Activated T-cell treated with anti-CD3 and anti-CD28 coated beads for 48 hours (primary cell): ENCODE measurements around the gene TGIF1.

Experiments used
- DNase-seq: peaks from one replicate; pipeline ENCODE4 v3.0.0-alpha.2; 2020; ENCODE audit warnings: low read depth

Gene TGIF1

DNA sequence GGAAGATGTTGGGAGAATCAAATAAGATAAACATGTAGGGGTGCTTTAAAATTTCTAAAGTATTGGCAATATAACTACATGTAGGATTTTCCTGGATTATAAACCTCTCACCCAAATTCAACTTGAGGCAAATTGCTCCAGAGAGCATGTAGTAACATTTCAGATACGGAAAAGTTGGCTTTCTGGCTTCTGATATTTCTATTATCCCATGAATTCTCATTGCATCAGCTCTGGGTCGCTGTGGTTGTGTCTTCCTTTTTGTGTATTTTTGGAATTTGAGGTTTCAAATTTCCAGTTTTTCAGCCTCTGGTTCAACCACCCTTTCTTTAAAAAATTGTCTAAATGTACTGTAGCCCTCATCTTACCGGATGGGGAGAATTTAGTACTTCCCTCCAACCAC, 32.3 kb downstream of the TGIF1 start:
- DNase-seq, result no peak

DNA sequence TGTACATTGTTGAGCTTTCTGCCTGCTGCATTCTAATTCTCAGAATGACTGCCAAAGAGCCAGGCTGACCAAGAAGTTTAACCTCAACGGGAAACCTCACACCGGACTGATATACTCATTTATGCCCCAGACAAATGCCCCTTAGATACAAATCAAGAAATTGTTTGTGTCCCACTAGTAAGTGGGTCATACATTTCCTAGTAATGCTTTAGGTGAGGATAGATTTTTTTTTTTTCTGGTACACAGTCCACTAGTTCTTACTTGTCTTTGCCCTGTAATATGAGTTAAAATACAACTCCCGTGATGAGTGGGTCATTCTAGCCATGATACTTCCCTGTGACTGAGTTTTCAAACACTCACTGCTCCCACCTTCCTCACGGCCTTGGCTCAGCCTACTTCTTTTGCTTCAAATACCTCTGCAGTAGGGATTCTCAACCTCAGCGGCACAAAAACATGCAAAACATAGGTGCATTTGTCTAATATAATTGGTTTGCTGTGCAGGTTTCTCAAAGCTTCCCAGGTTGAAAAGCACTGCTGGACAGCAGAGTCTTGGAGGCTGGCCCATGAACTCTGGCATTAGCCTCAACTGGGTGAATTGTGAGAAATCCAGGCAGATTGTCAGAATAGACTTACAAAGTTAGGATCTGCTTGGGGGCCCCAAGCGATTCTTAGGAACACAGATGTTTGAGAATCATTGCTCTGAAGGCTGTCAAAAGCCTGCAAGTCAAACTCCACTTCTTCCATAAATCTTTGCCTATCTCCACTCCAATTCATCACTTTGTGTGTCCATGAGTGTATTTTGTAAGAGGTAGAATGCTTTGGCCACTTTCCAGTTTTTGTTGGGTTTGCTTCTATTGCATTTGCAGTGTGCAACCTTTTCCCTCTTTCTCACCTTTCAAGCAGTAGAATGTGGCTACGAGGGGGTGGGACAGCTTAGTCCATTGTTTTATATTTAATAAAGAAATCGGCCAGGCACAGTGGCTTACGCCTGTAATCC, 35.5 kb downstream of the TGIF1 start:
- no peak for DNase-seq

DNA sequence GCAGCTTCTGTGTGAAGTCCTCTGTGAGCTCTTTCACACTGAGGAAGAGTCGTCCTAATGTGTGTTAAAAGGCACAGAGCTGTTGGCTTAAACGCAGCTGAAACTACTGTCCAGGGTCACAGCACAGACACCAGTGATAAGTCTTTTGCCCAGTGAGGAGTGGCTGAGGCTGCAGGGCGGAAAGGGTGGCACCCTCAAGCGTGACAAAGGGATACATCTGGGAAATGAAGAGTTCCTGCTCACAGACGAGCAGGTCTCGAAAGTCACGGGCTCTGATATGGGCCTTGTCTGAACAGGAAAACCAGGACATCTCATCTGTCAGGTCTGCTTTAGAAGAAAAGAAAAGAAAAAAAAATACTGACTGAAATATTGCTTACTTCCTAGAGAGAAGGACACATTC, 36.5 kb downstream of the TGIF1 start:
- DNase-seq, result no peak

GRCh38 chr18:3489462-3489861, 39.5 kb downstream of the TGIF1 start:
- DNase-seq, result no peak

DNA sequence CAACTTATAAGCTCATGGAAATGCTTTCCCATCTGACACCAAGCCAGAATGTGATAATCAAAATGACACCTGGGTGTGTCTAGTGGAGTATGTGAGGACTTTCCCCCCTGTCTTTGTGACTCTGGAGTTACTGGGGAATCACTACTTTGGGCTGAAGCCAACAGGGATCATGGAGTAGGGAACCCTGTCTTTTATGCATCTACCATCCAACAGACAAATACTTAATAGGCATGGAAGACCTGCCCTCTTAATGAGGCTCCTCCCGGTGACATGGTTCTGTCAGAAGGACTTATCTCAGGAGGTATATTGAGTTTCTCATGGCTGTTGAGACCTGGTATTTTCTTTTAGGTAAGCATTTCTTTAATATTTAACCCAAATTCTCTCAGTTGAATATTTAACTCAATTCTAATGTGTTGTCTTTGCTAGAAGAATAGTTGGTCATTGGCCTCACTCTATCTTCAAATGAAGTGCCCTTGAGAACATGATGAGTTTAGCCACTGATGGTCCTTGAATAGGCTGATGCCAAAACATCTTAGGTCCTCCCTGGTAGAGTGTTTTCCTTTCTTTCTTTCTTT, 42.1 kb downstream of the TGIF1 start:
- DNase-seq, result no peak

GRCh38 chr18:3492721-3493120, 42.7 kb downstream of the TGIF1 start:
- DNase-seq, result no peak

DNA sequence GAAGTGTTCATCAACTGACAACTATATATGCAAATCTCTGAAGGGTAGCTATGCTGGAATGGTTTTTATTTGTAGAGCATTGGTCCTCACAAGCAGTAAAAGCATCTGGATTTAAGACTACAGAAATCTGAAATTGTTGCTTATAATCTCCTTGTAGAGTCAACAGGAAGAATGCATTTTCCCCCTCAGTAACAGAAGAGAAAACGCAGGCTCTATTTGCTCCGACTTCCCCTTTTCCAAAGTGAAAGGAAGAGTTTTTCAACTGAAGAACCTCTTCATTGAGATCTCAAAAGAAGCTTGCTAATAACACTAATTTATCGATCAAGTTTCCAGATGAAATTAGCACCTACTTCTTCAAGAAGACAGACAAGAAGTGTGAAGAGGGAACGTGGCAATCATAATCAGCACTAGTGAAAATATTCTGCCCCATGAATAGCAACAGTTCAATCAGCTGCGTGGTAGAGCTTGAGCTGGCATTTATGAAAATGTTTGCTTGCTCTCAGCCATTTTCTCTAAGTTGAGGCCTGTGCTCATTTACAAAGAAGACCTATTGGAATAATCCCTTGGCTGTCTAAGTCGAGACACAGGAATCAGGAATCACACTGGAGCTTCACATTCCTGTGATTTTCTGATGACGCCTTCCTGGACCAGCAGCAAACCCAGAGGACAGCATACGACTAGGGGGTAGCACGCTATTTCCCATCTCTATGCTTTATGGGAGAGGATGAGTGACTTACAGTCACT, 43.7 kb downstream of the TGIF1 start:
- no peak for DNase-seq

DNA sequence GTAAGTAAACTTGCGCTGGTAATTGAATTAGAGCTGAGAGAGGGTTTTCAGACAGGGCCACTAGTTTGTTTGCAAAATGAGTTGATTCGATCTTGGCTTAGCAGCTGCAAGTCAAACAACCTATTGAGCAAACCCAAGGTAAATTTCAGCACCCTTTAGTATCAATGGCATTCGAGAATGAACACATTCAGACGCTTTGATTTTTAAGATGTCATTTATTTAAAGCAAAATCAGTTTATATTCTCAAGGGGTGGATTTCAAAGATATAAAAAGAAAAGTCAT, 44.2 kb downstream of the TGIF1 start:
- DNase-seq, result no peak

GRCh38 chr18:3494569-3494968, 44.6 kb downstream of the TGIF1 start:
- no peak for DNase-seq

DNA sequence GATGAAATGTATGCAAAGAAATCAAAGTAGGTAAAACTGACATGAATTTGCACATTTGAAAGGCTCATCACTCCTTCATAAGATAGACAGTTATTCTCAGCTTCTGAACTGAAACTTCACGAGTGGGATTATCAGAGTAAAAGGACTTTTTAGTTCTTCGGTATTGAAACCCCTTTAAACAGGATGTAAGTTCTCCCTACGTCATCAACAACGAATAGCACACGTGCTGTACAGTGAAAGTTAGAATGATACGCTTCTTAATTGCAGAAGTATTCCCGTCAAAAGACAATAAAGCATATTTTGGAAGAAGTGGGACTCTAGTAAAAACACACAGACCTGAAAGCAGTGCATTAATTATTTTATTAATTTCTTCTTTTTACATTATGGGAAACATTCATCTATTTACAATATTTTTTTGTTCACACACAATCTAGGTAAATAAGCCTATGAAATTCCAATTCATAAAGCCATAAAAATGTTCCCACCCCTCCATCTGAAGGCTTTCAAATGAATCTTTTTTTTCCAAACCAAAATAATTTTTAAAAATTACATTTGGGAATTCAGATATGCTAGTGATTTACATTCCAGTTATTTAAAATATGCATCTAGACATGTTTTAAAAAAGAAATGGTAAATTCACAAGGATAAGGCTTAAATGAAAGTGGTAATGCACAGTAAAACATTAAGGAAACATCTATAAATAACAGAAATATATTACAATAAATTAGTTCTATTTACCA, 45.9 kb downstream of the TGIF1 start:
- DNase-seq, result no peak

- peak; percentile 13 for DNase-seq
These were observed 48.9 kb downstream of the TGIF1 start for GRCh38 chr18:3498698-3499471.

DNA sequence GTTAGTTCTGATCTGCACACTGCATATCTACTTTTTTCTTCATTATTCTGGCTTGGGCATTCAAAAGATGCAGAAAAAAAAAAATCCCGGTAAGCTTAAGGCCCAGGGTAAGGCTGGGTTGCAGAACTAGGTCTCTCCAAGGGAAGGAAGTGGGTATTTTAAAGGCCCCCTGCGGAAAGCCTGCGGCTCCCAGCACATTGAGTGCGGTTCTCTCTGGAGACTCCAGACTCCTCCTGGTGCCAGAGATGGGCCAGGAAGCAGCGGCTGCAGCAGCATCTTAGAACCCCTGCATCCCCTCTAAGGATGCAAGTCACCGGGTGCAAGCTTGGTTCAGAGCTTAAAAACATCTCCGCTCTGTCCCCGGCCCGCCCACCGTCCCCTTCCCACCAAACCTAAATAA, 49.5 kb downstream of the TGIF1 start:
- no peak for DNase-seq

DNA sequence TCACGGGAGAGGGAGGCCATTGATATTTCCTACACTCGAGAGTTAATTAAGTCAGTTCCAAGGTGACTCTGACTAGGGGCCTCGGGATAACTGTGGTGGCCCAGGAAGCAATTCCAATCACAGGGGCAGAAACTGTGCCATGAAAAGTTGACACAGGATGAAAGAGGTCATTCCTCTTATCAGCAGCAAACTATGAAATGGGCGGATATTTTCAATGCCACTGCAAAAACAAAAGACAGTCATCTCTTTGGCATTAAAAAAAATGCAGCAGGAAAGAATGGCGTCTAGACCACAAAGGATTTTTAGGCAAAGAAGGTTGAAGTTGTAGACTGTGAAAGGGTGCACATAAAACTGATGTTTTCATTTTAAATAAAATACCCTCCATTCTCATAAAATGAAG, 50.0 kb downstream of the TGIF1 start:
- no peak for DNase-seq

DNA sequence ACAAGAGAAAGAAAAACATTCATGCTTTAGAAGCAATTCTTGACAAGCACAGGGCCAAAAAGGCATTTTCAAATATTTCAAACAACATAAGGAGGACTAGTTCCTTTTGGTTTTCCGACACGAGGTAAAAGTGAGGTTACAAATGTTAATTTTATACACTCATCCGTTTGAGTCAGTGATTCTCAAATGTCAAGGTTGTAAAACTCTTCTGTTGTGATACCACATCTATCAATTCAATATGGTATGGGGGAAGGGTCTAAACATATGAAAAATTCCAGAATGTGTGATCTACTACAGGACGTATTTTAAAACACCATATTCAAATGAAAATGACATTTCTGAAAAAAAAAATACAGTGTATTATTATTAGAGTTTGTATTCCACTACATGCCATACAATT, 52.7 kb downstream of the TGIF1 start:
- DNase-seq, result no peak

- no peak for DNase-seq
These were observed 54.7 kb downstream of the TGIF1 start for GRCh38 chr18:3504637-3505036.

GRCh38 chr18:3508576-3509549, 58.9 kb downstream of the TGIF1 start:
- no peak for DNase-seq
